Hepatocyte (in vitro differentiated cells): ENCODE data around the gene TUBGCP3.

Experiments used
- CTCF ChIP-seq: fragments of 200-600 bp; sonication (generic); IDR thresholded peaks from 2 replicates; pipeline ENCODE4 v1.5.1; 2016; ENCODE audit warnings: antibody characterized with exemption, mild to moderate bottlenecking; ENCODE audit not compliant: poor library complexity
- EZH2 ChIP-seq: fragments of 200-600 bp; sonication (generic); IDR thresholded peaks from 2 replicates; pipeline ENCODE4 v1.6.1; 2016; ENCODE audit warnings: antibody characterized with exemption, mild to moderate bottlenecking, borderline replicate concordance

GRCh38 chr13:112623051-112623711 lies 35.2 kb upstream of the TUBGCP3 start:
- no peak for TF ChIP-seq EZH2
- no peak for TF ChIP-seq CTCF
